NK-92 treated with Interleukin-12 subunit alpha and Interleukin-12 subunit beta, amount 100 ng/mL, for 24 hours (cell line): ENCODE results near the gene UGT1A3.

Experiments used
- DNase-seq: peaks from one replicate; lab custom pipeline; 2025; lab: John Stamatoyannopoulos, UW

The UGT1A3 gene

DNA sequence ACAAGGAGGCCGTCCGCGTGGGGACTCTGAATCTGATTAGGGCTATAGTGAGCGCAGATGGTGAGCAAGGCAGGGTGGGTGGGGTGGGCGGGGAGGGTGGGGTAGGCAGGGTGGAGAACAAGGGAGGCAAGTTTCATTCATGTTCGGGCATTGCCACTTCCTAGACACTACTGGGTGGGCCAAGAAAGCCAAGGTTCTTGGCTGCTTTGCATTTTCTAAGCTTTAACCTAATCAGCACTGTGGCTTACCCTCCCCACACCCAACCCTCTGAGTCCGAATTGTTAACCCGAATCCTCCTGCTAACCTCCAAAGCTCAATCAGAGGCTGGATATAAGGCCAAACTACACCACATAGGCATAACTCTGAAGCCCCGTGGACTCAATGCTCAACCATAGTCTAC, 67.4 kb downstream of the UGT1A3 start:
- DNase-seq = no peak

DNA sequence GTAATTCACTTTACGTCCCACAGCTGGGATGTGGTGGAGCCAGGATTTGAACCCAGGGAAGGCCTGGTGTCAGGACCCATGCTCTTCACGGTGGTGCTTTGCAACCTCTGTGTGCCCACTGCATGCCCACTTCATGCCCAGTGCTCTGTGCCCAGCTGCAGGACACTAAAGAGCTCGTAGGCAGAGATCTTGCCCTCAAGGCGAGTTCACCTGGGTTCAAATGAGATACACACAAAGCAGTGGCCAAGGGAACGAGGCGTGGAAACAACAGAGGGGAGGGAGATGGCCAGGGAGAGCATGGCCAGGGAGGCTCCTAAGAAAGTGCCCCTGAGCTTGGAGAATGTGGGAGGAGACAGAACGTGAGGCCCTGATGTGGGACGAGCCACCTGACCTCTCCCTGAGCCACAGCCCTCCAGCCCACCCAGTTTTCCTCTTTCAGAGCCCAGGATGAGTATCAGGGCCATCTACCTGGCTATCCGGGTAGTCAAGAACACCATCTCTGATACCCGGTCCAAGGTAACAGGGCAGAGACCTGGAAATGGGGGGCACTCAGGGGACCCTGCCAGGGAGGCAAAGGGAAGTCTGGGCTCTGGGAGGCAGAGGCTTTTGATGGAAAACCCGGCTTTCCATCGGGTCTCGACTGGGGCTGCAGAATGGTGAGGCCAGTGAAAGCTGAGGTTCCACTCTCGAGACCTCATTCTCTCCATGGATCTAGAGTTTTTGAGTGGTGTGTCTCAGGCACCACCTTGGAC, 69.7 kb downstream of the UGT1A3 start:
- DNase-seq = no peak

DNA sequence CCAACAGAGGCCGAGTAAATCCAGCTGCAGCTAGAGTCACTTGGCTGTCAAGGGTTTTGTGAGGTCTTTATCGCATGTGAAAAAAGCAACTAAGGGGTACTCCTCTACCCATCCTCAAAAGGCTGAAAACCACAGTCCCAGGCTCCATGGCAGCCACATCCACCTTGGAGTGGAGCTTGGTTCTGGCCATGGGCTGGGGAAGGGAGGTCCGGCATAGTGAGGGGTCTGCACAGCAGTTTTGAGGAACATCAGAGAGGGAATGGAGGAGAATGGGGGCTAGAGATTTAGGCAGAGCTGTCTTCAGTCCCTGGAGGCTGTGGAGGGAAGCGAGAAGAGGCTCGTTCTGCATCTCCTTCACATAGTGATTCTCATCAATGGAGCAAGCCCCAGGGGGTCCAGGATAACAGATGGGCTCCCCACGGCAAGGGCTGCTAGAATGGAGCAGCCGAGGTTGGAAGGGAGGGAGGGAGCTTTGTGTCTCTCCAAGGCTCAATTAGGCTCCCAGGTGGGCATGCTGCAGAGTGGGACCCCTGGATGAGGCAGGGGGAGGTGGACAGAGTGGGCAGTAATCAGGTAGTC, 70.3 kb downstream of the UGT1A3 start:
- DNase-seq = no peak

DNA sequence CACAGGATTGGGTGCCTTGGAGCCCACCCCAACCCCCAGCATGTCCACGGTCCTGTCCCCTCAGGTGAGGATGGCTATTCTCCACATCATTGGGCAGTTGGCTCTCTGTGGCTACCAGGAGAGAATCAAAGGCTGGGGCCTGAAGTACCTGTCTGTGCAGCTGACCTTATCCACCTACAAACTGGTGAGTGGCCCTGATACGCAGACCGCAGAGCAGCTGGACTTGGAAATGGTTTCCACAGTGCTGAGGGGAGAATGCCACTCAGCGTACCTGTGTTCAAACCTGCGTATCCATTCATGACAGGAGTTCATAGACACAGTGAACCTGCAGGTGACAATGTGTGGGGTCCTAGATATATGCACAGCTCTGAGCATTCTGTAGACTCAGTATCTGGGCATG, 70.9 kb downstream of the UGT1A3 start:
- DNase-seq = no peak

DNA sequence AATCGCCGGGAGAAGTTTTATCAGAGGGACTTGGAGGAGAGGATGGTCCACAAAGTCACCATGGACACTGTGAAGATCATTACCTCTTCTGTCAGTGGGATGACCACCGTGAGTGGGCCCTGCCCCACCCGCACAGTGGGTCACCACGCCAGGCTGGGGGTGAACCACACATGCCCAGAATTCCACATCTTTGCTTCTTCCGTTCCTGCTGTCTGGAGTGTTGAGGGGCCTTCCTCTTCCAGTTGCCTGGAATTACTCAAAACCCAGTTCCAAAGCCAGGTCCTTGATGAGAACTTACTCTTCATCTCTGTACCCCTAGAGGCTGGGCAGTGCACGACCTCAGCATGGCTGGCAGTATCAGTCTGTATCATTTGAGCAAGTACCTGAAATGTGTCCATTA, 71.4 kb downstream of the UGT1A3 start:
- no peak for DNase-seq

DNA sequence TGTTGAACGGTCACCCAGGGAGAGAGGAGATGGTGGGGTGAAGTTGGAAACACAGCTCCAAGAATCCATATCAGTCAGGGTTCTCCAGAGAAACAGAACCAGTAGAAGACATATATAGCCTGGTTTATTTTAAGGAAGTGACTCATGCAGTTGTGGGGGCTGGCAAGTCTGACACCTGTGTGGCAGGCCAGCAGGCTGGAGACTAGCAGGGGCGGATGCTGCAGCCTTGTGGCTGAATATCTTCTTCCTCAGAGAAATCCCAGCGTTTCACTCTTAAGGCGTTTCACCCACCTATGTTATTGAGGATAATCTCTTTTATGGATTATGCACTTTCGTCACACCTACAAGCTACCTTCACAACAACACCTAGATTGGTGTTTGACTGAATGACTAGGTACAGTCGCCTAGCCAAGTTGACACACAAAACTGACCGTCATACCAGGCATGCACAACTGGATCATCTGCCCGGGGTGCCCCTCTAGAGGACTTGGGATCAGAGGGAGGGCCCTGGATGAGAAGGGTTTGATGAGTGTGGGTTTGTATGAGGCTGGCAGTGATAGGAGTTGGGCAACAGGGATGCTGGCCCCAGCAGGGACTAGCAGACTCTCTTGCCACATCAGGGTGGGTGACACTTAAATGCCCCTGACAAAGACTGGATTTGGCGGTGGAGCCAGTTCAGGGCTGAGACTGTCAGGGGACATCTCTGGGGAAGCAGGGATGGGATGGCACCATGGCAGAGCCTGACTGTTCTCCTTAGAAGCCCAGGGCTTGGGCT, 72.7 kb downstream of the UGT1A3 start:
- DNase-seq = peak; percentile 68

DNA sequence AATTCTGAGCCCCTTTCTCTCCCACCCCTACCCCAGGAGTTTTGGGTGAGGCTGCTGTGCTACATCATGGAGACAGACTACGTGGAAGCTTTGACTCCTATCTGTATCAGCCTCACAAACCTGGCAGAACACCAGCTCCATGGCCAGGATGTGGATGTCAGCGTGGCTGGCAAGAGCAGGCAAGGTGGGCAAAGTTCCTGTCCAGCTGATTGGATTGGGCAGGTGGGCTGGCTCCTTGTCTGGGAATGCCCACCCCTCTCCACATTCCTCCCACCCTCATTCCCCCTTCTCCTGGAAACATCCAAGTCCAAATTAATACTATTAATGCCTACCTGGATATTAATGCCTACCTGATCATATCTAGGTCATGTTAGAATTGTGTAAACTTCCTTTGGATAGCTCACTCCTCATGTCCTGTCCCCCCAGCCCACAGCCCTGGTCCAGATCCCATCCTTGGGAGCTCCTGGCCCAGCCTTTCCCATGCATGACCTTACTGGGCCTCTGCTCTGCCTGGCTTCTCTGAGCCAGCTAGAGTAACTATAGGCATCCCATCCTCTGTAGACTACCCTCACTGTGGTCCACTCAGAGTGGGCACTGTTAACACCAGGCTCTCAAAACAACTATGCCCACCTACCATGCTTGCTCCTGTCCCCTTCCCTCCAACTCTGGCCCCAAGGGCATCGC, 73.4 kb downstream of the UGT1A3 start:
- no peak for DNase-seq

DNA sequence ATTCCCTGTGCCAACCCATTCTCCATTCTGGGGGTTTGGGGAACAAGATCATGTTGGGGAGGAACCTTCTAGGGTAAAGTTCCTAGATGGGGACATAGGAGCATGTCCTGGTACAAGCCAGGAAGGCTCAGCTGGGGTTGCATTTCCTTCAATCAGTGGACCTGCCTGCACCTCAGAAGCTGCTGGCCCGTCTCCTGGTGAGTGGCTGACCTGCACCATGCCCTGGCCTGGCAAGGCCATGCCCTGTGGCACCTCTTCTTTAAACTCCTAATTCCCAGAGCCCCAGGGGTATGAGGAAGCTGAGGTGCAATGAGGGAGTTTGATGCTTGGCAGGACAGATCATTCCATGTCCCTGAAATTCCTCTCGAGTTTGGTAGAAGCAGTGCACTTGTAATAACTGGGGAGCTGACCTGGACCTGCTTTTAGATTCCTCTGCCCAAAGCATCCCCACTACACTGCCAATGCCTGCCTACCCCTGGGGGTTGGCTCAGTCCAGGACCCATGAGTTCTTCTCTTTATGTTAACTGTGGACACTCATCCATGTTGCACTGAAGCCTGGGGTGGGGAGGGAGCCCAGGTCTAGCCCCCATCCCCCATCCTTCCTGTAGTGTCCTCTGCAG, 74.6 kb downstream of the UGT1A3 start:
- DNase-seq = no peak

DNA sequence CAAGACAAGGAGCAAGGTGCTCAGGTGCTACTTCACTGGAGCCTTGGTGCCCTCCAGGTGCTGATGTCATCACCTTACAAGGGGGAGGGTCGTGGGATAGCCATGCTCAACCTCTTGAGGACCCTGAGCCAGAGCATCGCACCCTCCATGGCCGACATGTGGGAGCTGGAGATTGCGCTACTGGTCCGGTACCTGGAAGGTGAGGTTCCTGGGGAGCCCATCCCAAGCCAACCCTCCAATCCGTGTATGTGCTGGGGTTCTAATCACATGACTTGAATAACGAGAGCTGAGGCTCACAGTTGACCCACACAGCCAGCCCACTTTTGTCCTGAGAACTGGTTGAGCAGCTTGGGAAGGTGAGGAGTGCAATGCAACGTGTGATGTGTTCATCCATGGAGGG, 75.2 kb downstream of the UGT1A3 start:
- DNase-seq = no peak

DNA sequence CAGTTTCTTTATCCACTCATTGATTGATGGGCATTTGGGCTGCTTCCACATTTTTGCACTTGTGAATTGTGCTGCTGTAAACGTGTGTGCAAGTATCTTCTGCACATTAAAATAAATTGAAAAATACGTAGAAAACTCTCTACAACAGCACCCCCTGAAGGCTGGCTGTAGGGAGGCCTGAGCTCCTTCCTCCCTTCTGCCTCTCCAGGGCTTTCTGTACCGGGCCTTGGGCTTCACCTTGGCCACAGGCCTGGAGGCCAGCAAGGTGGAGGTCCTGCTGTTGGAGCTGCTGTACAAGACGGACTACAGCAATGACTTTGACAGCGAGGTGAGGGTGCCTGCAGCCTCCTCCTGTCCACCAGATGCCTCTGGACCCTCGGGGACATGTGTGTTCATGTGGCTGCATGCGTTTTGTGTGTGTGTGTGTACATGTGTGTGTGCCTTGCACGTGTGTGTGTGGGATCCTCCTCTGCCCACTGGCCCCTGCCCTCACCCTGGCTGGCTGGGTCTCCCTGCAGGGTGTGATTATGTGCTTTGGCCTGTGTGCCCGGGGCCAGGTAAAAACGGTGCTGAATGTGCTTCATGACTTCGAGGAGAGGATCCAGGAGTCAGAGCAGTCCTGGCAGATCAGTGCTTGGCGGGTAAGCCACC, 78.5 kb downstream of the UGT1A3 start:
- no peak for DNase-seq

DNA sequence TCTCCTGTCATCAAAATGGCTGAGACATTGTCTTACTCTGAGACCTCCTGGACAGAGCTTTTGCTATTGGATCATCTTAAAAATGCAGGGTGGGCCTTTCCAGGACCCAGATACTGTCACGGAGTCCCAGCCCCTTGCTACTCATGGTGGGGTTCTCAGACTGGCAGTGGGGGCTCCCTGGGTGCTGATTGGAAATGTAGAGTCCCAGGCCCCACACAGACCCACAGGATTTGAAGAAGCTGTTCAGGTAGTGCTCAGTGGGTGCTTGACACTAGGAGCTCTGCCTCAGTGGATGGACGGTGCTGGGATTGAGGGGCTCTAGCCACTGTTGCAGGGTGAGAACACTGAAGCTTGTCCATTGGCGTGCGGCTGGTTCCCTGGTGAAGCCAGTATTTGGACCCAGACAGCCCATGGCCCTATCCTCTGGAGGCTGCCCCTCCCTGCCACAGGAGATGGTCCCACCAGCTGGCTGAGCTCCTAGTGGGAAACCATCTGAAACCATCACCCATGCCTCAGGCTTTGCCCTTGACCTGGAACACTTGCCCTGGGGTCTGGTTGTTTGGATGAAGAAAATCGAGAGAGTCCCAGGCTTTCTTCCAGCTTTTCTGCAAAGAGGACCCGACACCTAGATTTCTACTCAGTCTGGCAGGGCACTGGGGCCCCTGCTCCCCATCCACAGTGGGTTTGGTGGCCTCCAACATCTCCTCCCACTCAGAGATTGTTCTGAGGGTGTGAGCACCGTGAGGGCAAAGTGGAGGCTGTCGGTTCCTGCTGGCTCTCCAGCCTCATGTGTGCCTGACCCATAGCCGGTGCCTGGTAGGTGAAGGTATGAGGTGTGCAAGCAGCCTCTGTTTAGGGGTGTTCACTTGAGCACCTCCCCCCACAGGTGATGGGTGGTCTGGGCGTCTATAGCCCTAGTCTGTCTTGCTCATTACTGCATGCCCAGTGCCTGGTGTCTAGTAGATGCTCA, 79.4 kb downstream of the UGT1A3 start:
- DNase-seq = no peak

DNA sequence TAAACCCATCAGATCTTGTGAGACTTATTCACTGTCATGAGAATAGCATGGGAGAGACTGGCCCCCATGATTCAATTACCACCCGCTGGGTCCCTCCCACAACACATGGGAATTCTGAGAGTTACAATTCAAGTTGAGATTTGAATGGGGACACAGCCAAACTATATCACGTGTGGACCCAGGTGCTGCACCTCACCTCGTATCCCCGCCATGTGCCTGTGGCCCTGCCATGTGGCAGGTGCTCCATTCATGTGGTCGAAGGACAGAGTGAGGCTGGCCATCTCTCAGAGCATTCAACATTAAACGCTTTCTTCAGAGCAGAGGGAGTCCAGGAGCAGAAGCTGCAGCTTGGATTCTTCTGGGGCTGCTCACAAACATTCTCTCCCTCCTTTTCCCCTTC, 81.5 kb downstream of the UGT1A3 start:
- no peak for DNase-seq

DNA sequence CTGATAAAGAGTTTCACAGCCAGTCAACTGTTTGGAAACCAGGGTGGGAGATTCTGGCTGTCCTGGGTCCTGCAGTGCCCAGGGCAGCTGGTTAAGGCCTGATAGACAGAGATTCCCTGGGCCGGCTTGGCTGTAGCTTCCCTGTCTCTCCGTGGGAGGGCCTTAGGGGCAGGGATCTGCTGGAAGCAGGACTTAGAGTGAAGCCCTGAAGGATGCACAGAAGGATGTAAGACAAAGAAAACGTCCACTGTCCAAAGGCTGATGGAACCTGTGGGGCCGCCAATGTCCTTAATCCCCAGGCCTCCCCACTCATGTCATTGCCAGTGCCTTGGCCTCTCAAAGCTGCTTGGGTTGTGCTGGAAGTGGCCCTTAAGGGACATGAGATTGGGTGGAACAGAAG, 82.2 kb downstream of the UGT1A3 start:
- DNase-seq = no peak

DNA sequence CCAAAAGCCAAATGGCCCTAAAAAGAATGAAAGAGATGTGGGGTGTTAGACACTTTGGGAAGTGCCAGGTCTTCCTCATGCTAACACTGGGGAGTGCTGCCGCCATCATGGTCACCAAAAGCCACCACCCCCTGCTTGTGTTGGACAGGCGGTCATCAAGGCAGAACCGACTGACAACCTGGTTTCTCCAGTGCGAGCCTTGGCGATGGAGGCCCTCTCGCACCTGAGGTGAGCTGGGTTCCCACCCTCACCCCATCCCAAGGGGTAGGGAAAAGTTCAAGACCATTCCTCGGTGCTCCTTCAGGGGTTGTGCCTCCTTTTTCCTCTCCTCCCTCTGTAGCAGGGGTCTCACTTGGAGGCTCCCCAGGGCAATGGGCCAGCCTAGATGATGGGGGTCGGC, 82.9 kb downstream of the UGT1A3 start:
- no peak for DNase-seq

DNA sequence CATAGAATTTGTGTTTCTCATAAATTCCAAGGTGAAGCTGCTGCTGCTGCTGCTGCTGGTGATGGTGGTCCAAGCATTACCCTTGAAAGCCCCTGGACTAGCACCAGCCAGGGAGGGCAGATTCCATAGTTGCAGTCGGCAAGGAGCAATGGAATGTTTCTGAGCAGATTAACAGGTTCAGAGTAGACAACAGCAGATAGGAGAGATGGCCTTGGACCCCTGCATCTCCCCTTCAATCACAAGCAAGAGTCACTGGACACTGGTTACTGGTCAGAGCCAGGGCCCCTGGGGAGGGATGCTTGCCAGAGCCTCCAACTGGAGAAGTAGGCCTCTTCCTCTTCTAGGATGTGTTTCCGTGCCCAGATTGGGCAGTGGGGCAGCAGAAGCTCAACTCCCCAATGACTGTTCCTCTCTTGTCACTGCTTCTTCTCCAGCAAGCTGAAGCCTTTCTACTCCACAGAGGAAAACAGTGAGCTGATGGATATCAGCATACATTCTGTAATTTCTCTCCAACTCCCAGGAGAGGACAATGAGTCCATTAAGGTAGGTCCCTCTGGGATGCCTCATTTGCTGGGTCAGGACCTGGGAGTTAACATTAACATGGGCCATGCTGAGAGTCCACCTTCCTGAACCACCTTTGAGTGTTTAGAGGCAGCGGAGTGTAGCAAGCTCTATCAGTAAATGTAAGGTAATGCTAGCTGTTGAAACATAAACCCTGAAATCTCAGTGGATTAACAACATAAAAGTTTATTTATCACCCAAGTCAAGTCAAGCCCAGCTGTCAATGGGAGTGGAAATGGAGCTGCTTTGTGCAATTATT, 84.6 kb downstream of the UGT1A3 start:
- no peak for DNase-seq

DNA sequence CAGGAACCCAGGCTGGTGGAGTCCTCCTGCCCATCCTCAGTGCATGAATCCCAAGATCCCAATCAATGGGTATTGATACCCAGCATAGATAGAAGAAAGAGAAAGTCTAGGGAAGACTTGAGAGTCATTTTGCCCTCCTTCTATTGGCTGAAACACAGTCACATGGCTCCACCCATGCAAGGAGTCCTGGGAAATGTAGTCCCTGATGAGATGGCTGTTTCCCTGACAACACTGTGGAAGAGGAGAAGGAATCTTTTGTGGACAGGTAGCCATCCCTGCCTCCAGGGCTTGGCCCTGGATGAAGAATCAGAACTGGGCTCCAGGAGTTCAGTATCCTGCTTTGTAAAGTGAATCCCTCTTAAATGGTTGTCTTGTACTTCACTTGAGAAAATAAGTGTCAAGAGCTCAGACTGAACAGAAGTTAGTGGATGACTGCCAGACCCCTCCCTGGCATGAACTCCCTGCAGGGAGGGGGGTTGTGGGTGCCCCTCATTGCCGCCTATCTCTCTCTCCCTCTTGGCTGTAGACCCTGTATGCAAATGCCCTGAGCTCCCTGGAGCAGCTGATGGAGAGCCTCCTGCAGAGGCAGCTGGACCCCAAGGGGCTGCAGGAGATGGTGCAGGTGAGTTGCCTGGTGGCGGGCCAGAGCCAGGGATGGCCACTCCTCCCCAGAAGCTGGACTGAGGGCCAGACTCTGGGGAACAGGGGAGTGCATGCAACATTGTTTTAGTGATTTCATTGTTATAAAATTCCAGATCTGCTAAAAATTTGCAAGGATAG, 85.4 kb downstream of the UGT1A3 start:
- no peak for DNase-seq

DNA sequence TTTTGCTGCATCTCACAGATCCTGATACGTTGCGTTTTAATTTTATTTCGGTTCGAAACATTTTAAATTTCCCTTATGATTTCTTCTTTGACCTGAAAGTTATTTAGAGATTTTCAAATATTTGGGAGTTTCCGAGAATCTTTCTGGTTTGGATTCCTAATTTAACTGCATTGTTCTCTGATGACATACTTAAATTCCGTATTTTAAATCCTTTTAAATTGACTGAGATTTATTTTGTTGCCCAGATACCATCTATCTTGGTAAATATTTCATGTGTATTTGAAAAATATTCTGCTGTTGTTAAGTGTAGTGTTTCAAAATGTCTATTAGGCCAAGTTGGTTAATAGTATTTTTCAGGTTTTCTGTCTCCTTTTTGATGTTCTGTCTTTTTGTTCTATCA, 87.0 kb downstream of the UGT1A3 start:
- DNase-seq = no peak

DNA sequence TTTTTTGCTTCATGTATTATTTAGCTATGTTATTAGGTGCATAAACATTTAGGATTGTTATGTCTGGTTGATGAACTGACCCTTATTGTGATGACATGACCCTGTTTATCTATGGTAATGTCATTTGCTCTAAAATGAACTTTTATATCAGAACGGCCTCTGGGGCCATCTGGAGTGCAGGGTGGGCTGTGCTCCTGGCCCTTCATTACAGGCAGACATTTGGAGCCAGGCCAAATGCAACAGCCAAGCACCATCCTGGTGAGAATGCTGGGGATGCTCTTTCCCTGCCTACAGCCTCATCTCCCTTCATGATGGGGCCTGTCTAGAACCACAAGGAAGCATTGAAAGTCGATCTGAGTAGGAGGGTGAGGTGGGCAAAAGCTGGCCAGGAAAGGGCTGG, 87.5 kb downstream of the UGT1A3 start:
- no peak for DNase-seq

DNA sequence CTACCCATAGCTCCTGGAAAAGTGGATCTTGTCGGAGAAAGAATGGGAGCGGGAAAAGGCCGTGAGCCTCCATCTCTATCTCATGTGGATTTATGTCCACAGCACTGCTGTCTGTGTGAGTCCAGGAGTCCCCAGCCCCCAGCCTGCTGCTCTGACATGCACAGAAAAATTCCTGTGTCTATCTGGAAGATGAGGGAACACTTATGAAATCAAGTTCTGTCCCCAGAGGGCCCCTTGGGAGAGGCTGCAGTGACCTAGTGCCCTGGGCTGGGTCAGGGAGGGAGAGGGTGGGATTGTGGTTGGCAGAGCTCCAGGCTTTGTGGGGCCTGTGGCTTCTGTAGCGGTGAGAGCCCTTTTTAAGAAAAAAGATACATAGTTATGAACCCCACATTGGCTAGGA, 87.9 kb downstream of the UGT1A3 start:
- DNase-seq = no peak
